CD4-positive, alpha-beta T cell treated with Interleukin-15 for 4 hours (primary cell): ENCODE results near the gene ENSA.
"Not testable (repeated sequence)": the region's sequence is repeated elsewhere in the genome, so short reads cannot be mapped to it uniquely, and the experiment has no call there.

Experiments
- DNase-seq: peaks from one replicate; pipeline ENCODE4 v3.0.0-alpha.2; 2020; ENCODE audit warnings: low spot score

The ENSA gene

GRCh38 chr1:150580966-150581365, 48.4 kb downstream of the ENSA start:
- not testable (repeated sequence) for DNase-seq

GRCh38 chr1:150579945-150580642, 49.3 kb downstream of the ENSA start:
- DNase-seq = no peak

- peak; percentile 91 for DNase-seq
Observed at GRCh38 chr1:150579110-150579944, 50.1 kb downstream of the ENSA start, which contains the start of gene MCL1. MCL1 (minus strand) TSS chr1:150579610; CDS start chr1:150579530, 80 bp downstream.

GRCh38 chr1:150578272-150579109, 50.9 kb downstream of the ENSA start:
- peak; percentile 57 for DNase-seq

- DNase-seq = peak; percentile 51
Observed at GRCh38 chr1:150577557-150578271, 51.7 kb downstream of the ENSA start.

GRCh38 chr1:150576794-150577556, 52.4 kb downstream of the ENSA start:
- no peak for DNase-seq

- no peak for DNase-seq
Observed at GRCh38 chr1:150576367-150576711, 53.1 kb downstream of the ENSA start.

GRCh38 chr1:150575518-150576366, 53.7 kb downstream of the ENSA start:
- DNase-seq = no peak

GRCh38 chr1:150575072-150575489, 54.3 kb downstream of the ENSA start:
- no peak for DNase-seq

GRCh38 chr1:150574260-150575071, 54.9 kb downstream of the ENSA start:
- no peak for DNase-seq

- not testable (repeated sequence) for DNase-seq
Observed at GRCh38 chr1:150573648-150574071, 55.8 kb downstream of the ENSA start.

- DNase-seq = no peak
Observed at GRCh38 chr1:150572918-150573647, 56.3 kb downstream of the ENSA start.
